Fibroblast of skin of abdomen (primary cell): ENCODE measurements around the gene MT1M. TPM values are rescaled to one million over a fixed set of nuclear protein-coding genes. Genes with fewer than 3 reads are reported as not detected.
"Not testable (repeated sequence)": the region's sequence is repeated elsewhere in the genome, so short reads cannot be mapped to it uniquely, and the experiment has no call there.

ENCODE experiments used
- DNase-seq: peaks from one replicate; pipeline ENCODE4 v3.0.0-alpha.2; 2013
- polyA plus RNA-seq, 2 experiments: library from polyadenylated mRNA; unstranded; fragments of 120-200 nt; gene quantifications; one replicate each; pipeline ENCODE4 v1.2.1, GENCODE V29; 2013; ENCODE audit not compliant: insufficient read length in 2 of 2

MT1M gene
- not detected for polyA plus RNA-seq (2013, experiment 1 of 2; ENCODE audit: insufficient read length)
- 0.20 TPM for polyA plus RNA-seq (2013, experiment 2 of 2; ENCODE audit: insufficient read length)

DNA sequence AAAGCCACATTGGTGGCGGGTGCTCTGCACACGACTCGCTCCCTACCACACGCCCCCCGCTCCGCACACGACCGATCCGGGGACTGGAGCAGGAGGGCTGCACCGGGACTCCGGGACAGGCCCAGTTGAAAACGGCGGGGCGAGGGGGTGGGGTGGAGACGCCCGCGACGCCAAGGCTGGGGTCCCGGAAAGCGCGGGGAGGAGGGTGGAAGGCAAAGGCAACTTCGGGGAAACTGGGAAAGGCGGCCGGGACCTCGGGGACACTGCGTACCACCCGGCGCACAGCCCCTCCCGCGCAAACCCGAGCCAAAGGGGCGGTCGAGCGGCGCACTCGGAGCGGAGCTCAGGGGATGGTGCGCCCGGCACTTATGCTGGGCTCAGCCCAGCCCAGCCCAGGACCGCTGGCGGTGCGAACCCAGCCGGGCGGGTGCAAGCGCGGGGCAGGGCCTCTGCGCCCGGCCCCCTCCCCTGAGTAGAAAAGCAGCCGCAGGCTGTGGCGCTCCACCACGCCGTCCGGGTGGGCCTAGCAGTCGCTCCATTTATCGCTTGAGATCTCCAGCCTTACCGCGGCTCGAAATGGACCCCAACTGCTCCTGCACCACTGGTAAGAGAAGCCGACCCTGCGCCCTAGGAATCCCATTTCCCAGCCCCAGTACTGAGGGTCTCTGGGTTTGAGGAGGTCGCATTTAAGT lies at the start of gene MT1M:
MT1M (plus strand) TSS at position 504 of the 692 bp plus-strand sequence; CDS start at position 577, 73 bp downstream.
- DNase-seq, result no peak

GRCh38 chr16:56582911-56583310 lies 49.5 kb upstream of the MT1M start:
- not testable (repeated sequence) for DNase-seq

DNA sequence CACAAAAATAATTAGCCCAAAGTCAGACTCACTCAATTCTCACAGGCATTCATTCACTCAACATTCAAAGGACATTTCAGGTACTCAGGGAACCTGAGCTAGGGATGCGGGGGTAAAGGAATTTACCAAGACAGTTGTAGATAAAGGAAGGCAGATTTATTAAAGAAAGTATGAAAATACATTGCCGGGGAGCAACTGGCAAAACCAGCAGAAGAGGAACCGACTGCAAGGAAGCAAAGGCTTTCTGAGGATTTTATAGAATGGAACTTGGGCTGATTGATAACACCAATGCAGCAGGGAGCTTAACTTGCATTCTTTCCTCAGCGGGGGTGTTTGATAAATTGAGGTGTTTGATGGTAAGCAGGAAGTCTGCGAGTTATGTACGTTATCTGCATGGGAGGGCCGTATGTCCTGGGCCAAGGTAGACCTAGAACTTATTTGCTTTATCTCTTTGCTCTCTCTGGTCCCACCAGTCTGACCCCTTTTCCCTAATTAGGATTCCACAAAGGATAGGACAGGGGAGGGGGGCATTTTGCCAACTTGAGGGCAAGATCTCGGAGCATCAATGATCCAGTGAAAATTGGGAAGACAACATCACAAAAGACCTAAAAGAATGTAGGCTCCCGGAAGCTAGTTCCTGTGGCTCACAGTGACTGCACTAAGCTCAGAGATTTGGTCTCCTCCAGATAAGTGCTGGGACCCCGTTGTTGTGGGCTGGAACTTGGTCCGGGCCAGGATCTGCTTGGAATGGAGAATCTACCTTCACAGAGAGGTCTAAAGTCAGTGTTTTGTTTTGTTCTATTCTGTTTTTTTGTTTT lies 48.9 kb upstream of the MT1M start:
- no peak for DNase-seq

GRCh38 chr16:56584276-56584675 lies 48.2 kb upstream of the MT1M start:
- DNase-seq, result no peak

DNA sequence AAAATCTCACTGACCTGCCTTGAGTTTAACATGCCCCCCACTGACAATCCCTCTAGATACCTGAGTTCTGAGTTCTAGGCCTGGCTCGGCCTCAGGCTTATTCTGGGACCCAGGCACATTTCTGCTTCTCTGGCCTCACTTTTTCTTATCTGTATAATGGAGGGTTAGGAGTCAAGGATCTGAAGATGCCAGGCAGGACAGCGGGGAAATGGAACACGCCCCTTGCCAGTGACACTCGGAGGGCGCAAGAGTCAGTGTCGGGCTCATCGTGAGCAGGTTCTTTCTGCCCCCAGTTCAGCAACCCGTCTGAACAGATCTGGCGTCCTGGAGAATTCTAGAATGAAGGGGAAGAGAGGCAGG lies 43.7 kb upstream of the MT1M start:
- no peak for DNase-seq

DNA sequence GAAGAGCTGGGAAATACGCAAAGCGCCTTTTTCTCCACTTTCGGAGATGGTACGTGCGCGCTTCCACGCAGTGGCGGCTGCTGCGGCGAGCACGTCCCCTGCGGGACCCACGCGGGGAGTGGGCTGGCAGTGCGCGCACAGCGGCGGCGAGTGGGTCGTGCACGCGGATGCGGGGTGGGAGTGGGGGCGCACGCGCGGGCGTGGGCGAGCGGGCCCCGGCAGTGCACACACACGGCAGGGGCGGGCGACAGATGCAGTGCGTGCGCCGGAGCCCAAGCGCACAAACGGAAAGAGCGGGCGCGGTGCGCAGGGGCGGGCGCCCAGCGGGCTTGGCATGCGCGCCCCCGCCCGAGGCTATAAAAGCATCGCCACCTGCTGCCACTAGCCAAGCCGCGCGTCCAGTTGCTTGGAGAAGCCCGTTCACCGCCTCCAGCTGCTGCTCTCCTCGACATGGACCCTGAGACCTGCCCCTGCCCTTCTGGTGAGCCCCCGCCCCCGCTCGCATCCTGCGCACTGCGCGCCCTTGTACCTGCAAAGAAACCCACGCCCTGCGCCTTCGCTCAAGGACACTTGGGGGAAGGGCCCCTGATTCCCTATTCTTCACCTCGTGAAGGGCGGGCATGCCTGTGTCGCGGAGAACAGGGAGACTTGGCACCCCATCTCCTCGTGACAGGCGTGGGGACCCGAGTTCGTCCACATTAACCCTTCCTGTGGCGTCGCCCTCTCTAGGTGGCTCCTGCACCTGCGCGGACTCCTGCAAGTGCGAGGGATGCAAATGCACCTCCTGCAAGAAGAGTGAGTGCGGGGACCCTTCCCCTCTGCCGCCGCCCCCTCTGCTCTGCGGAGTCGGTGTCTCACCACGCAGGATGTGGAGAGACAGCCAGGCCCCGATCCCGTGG lies 43.1 kb upstream of the MT1M start, which contains the start of gene MT3:
MT3 (plus strand) TSS at position 388 of the 899 bp plus-strand sequence; CDS start at position 451, 63 bp downstream.
- DNase-seq, result no peak

DNA sequence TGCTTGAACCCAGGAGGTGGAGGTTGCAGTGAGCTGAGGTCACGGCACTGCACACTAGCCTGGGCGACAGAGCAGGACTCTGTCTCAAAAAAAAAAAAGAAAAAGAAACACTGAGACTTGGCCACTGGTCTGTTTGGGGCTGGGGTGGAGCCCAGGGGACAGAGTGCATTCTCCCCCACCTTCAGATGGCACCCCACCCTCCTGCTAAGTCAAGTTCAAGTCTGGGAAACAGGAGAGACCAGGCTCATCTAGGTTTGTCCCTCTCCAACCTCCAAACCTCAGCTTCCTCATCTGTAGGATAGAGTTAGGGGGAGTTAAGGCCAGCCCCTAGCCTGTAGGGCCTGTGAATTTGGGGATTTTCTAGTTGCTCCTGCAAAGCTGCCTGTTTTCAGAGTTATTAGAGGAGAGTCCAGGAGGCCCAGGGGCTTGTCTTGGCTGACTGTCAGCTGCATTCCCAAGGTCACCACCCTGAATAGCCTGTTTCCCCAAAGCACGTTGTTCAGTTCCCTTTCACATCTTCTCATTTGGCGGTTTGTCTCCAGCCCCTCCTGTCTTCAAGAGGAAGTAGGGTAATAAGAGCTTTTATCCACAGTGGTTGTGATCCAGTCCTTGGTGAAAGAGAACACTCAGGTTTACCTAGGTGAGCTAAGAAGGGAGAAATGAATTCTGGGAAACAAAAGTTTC lies 40.9 kb upstream of the MT1M start:
- no peak for DNase-seq

- no peak for DNase-seq
Observed at GRCh38 chr16:56593573-56594291, 38.7 kb upstream of the MT1M start.

DNA sequence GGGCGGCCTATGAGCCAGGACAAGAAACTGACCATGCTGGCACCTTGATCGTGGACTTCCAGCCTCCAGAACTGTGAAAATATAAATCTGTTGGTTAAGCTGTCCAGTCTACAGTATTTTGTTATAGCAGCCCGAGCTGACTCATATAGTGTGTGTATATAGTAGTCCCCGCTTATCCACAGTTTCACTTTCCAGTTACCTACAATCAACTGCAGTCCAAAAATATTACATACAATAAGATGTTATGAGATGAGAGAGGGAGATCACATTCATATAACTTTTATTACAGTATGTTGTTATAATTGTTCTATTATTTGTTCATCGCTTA lies 38.2 kb upstream of the MT1M start:
- DNase-seq, result no peak

DNA sequence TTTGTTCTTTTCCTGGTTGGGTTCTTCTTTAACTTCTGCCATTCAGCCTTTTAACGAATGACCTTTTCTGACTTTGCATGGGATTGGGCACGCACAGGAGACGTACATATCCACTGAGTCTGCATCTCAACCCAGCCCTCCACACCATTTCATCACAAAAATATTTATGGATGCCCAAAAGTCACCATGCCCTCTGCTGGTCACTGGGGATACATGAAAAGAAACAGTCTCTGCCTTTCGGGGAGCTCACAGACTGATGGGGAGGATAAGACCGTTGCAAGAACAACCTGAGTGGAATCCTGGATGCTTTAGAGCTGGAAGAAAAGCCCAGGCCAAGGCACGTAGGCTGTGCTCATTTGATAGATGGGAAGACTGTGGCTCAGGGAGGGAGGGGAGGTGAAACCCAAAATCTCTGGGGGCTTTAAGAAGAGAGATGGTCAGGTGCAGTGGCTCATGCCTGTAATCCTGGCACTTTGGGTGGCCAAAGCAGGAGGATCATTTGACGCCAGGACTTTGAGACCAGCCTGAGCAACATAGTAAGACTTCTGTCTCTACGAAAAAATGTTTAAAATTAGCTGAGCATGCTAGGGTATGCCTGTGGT lies 32.0 kb upstream of the MT1M start:
- DNase-seq, result peak; percentile 61

- DNase-seq, result no peak
Observed at GRCh38 chr16:56601325-56601724, 31.1 kb upstream of the MT1M start.

DNA sequence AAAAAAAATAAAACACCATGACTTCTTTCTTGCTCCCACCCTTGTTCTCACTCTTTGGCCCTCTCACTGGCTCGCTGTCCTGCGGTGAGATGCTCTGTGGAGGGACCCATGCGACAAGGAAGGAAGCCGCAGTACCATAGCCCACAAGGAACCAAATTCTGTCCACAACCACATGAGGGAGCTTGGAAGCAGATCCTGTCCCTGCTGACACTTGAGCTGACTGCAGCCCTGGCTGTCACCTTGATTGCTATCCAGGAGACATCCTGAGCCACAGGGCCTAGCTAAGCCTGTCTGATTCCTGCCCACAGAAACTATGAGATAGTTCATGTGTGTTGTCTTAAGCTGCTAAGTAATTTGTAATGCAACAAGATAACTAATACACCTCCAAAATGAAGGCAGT lies 28.9 kb upstream of the MT1M start:
- no peak for DNase-seq

DNA sequence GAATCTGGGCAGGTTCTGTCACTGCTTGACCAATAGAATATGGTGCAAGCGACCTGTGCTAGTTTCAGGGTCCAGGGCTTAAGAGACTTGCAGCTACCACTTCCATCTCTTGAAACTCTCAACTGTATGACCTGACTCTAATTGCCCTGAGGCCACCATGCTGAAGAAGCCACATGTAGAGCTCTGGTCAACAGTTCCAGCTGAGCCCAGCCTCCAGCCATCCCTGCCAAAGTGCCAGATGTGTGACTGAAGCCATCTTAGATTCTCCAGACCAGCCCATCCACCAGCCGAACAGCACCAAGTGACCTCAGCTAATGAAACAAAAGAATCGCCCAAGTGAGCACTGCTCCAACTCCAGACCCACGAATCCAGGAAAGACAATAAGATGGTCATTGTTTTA lies 27.5 kb upstream of the MT1M start:
- DNase-seq, result no peak

DNA sequence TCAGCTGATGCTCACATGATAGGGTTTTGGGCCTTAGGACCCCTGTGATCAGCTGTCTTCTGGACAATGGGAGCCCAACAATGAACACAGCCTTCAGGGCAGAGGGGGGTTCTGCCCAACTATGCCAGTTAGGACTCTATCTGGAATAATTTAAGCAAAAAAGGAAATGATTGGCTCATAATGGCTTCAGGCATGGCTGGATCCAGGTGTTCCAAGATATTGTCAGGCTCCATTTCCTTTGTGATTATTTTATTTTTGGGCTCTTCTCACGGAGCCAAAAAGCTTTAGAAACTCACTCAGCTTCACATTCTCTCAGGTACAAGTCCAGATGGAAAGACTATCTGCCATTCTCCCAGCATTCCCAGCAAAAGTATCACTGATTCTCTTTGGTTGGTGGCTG lies 27.0 kb upstream of the MT1M start:
- DNase-seq, result no peak

DNA sequence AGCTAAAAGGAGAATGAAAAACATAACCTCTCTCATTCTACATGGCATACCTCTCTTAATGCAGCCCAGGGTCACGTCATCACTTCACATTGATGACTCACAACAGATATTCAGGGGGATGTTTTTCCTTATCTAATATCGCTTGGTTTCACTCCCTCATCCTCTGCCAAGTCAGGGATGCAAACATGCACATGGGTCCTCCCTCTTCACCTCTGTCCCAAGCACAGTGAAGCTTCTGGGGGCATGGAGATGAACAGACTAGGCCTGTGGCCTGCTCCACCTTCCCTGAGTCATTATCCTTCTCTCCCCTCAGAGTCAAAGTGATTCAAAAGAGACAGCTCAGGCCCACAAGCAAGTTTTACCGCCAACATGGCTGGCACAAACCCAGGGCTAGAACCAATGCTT lies 26.4 kb upstream of the MT1M start:
- DNase-seq, result peak; percentile 76

DNA sequence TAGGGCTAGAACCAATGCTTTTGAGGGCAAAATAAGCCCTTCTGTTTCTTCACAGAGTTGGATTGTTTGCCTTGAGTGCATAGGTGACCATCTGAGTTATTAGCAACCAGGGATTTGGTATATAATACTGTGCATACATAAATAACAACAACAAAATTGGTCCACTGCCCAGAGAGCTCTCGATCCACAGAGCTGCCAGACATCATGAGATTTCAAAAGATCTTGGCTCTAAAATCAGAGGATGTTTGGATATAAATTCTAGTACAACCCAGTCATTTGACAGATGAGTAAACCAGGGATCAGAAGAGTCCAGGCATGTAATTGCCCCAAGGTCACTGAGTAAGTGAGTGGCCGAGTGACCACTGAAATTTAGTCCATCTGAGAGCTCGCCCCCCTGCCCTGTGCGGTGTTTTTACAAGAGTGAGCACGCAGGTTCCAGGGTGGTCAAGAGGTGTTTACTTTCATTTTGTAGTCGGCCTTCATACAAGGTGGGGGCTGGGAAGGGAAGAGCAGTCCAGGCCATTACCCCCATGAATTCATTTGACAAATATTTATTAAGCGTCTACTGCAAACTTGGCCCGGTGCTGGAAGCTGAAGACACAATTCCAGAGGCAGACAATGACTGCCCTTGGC lies 25.9 kb upstream of the MT1M start:
- DNase-seq, result no peak

- DNase-seq, result peak; percentile 99
Observed at GRCh38 chr16:56607109-56607618, 25.3 kb upstream of the MT1M start.

DNA sequence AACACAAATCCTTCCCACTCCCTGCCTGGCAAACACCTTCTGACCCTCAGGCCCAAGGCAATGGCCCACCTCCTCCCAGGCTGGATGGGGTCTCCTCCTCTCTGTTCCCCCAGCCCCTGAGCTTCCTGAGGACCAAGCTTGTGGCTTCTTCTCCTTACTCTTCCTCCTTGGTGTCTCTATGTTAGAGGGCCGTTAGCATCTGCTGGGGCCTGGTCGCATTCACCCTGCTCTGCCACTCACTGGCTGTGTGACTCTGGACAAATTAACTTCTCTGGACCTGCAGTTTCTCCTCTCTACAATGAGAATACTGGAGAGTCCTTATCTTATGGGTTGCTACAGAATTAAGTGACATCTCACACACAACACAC lies 24.8 kb upstream of the MT1M start:
- DNase-seq, result no peak

DNA sequence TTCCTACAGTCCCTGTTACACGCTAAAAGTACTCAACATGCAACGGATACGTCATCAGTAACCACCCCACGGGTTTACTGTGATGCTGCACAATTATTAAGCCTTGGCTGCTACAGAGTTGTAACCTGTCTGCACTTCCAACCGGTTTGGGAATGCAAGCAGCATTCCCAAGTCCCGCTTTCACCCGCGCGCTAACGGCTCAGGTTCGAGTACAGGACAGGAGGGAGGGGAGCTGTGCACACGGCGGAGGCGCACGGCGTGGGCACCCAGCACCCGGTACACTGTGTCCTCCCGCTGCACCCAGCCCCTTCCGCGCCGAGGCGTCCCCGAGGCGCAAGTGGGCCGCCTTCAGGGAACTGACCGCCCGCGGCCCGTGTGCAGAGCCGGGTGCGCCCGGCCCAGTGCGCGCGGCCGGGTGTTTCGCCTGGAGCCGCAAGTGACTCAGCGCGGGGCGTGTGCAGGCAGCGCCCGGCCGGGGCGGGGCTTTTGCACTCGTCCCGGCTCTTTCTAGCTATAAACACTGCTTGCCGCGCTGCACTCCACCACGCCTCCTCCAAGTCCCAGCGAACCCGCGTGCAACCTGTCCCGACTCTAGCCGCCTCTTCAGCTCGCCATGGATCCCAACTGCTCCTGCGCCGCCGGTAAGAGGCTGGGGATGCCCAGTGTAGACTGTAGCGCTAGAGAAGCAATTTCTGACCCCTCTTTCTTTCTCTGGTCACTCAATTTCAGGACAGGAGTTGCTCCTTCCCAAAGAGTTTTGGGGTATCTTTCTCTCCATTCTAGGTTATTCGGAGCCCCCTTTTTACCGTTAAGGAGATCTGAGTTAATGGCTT lies 24.2 kb upstream of the MT1M start, which contains the start of gene MT2A:
MT2A (plus strand) TSS at position 542 of the 833 bp plus-strand sequence; CDS start at position 614, 72 bp downstream.
- peak; percentile 97 for DNase-seq
